Endothelial cell of hepatic sinusoid (primary cell): ENCODE data around the gene TMCO2.

Experiments used
- in situ Hi-C: cut with HindIII; loops from 2 replicates; pipeline ENCODE4 v1.10.0; 2017; ENCODE audit warnings: low sequenced_read_pairs

TMCO2 gene

GRCh38 chr1:40257313-40257687 is 9.6 kb downstream of the TMCO2 start:
- in situ Hi-C loops: no loop called here

DNA sequence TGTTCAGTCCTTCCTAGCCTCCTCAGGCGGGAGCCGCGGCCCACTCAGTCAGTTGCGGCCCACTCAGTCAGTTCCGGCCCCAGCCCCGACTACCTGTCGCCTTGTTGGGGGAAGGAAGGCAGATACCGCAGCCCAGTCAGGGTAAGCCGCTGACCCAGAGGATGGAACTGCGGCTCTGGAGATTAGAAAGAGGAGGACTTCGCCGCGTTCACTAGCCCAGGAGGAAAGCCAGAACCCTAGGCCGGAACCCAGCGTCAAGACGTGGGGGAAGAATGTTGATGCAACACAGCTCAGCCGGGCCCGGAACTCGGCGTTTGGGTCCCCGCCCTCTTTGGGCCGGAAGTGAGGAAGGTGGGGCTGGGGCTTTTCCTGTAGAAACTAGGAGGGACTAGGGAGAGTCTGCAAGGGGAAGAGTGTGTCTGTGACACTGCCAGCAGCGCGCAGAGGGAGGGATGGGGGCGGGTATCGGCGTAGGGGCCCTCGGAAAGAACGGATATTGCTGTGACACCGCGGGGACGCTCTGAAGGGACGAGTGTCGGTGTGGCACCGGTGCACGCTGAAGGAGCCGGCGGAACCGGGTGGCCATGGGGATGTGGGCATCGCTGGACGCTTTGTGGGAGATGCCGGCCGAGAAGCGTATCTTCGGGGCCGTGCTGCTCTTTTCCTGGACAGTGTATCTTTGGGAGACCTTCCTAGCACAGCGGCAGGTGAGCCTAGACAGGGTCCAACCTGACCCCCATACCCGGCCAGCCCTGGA is 10.1 kb downstream of the TMCO2 start, which contains the start of gene ZMPSTE24:
ZMPSTE24 (plus strand) TSS at position 549 of the 757 bp plus-strand sequence; CDS start at position 585, 36 bp downstream.
- in situ Hi-C loops: no loop called here

DNA sequence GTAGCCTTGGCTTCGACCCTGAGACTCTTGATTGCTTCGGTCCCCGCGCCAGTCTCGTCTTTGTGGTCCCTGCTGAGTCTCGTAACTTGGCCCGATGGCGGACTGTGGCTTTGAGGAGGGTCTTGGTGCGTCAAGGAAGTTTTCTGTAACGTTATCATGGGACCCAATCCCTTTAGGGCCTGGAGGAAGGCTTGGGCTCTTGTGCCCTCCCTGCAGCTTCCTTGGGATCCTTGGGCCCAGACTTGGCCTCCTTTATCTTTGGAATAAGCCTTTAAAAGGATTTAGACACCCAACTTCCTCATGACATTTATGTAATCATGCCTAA is 10.7 kb downstream of the TMCO2 start:
- in situ Hi-C loops: no loop called here

GRCh38 chr1:40264354-40264781 is 16.6 kb downstream of the TMCO2 start:
- in situ Hi-C loops: no loop called here

GRCh38 chr1:40265298-40265697 is 17.6 kb downstream of the TMCO2 start:
- in situ Hi-C loops: no loop called here

- in situ Hi-C loops: no loop called here
Measured at GRCh38 chr1:40265919-40266318, 18.2 kb downstream of the TMCO2 start.

- in situ Hi-C loops: no loop called here
Measured at GRCh38 chr1:40266786-40267535, 19.2 kb downstream of the TMCO2 start.

GRCh38 chr1:40267767-40268187 is 20.0 kb downstream of the TMCO2 start:
- in situ Hi-C loops: no loop called here

DNA sequence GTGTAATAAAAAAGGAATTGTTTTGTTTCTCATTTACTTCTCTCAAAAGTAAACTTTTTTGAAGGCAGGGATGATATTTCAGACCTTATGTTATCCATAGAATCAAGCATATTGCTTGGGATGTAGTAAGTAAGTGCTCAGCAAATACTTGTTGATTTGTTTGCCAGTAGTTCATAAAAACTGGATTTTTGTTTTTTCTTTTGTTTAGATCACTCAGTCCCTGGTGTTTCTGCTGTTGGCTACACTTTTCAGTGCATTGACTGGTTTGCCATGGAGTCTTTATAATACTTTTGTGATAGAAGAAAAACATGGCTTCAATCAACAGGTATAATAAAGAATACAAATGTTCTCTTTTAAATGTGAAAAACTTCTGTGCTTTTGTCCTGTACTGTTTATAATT is 20.5 kb downstream of the TMCO2 start:
- in situ Hi-C loops: no loop called here

- in situ Hi-C loops: loop anchor here (10.0 kb wide), 1 partner anchor 125 kb away; no protein-coding TSS in a partner anchor
Measured at GRCh38 chr1:40270152-40270834, 22.6 kb downstream of the TMCO2 start.

DNA sequence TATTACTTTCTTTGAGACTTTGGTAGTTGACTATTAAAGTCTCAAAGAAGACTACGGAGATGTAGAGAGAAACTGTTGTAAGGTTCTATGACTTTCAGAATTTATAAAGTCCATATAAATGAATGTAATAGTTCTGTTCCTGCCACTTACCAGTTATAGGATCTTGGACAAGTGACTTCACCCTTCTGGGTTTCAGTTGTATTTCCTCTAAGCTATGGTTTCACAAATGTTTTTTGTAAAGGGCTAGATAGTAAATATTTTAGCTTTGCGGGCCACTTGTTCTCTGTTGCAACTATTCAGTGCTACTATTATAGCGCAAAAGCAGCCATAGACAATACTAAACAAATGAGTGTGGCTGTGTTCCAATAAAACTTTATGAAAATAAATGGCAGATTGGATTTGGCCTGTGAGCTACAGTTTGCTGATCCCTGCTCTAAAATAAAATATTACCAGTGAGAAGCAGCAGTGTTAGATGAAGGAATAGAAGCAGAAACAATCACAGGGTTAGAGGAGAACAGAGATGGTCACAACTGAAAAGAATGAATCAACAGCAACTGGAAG is 25.0 kb downstream of the TMCO2 start:
- in situ Hi-C loops: loop anchor here (10.0 kb wide), 1 partner anchor 122 kb away; no protein-coding TSS in a partner anchor

- in situ Hi-C loops: loop anchor here (10.0 kb wide), 1 partner anchor 121 kb away; no protein-coding TSS in a partner anchor
Measured at GRCh38 chr1:40273547-40274166, 25.9 kb downstream of the TMCO2 start.

- in situ Hi-C loops: loop anchor here (10.0 kb wide), 1 partner anchor 120 kb away; no protein-coding TSS in a partner anchor
Measured at GRCh38 chr1:40274331-40274730, 26.6 kb downstream of the TMCO2 start.

DNA sequence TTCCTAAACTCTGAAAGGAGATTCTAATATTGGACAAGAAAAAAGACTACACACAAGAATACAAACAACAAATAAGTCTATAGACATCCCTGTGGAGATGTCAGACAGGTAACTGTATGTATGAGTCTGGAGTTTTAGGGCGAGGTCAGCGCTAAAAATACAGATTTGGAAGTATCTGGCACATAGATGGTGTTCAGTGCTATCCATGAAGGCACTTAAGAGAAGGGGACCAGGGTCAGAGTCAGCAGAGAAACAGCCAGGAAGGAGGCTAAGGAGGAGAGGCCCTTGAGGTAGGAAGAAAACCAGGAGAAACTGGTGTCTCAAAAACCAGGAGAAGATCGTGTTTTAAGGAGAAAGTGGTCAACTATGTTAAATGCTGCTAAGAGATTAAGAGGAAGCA is 28.4 kb downstream of the TMCO2 start:
- in situ Hi-C loops: loop anchor here (10.0 kb wide), 1 partner anchor 119 kb away; no protein-coding TSS in a partner anchor

- in situ Hi-C loops: no loop called here
Measured at GRCh38 chr1:40281853-40282252, 34.1 kb downstream of the TMCO2 start.

- in situ Hi-C loops: loop anchor here (5.0 to 10.0 kb wide), 3 partner anchors 49 to 104 kb away; no protein-coding TSS in a partner anchor
Measured at GRCh38 chr1:40291293-40291692, 43.6 kb downstream of the TMCO2 start.

- in situ Hi-C loops: loop anchor here (10.0 kb wide), 1 partner anchor 65 kb away; no protein-coding TSS in a partner anchor
Measured at GRCh38 chr1:40299366-40300248, 51.9 kb downstream of the TMCO2 start.

GRCh38 chr1:40300249-40300567 is 52.5 kb downstream of the TMCO2 start:
- in situ Hi-C loops: no loop called here

GRCh38 chr1:40300651-40301050 is 52.9 kb downstream of the TMCO2 start:
- in situ Hi-C loops: no loop called here

GRCh38 chr1:40301066-40301465 is 53.3 kb downstream of the TMCO2 start:
- in situ Hi-C loops: no loop called here
